Eye (tissue), 1 donor: ENCODE data around the gene SLC47A2.
A peak's percentile ranks its signal among the peaks of the same experiment; 100 is the strongest.
"Not testable (repeated sequence)": the region's sequence is repeated elsewhere in the genome, so short reads cannot be mapped to it uniquely, and the experiment has no call there.

ENCODE experiments used
- DNase-seq: peaks from one replicate; pipeline ENCODE4 v3.0.0-alpha.2; 2015

SLC47A2 gene

GRCh38 chr17:19716108-19717030 lies at the start of gene SLC47A2:
Gene SLC47A2, minus strand, starts transcription at chr17:19716584. Its CDS starts 29 bp downstream, at chr17:19716555.
- DNase-seq, result peak; percentile 55

- DNase-seq, result no peak
These were observed 49.6 kb upstream of the SLC47A2 start for GRCh38 chr17:19766016-19766415.

GRCh38 chr17:19763991-19764390 lies 47.6 kb upstream of the SLC47A2 start:
- not testable (repeated sequence) for DNase-seq

GRCh38 chr17:19763416-19763815 lies 47.0 kb upstream of the SLC47A2 start:
- DNase-seq, result no peak

- peak; percentile 90 for DNase-seq
These were observed 46.2 kb upstream of the SLC47A2 start for GRCh38 chr17:19762515-19762961.

- DNase-seq, result no peak
These were observed 44.4 kb upstream of the SLC47A2 start for GRCh38 chr17:19760746-19761145.

GRCh38 chr17:19759568-19760549 lies 43.5 kb upstream of the SLC47A2 start:
- no peak for DNase-seq

GRCh38 chr17:19757536-19758180 lies 41.3 kb upstream of the SLC47A2 start:
- no peak for DNase-seq

- no peak for DNase-seq
These were observed 40.2 kb upstream of the SLC47A2 start for GRCh38 chr17:19756546-19756945.

- DNase-seq, result no peak
These were observed 39.6 kb upstream of the SLC47A2 start for GRCh38 chr17:19755821-19756510.

- DNase-seq, result no peak
These were observed 39.0 kb upstream of the SLC47A2 start for GRCh38 chr17:19755392-19755791.

- DNase-seq, result no peak
These were observed 37.5 kb upstream of the SLC47A2 start for GRCh38 chr17:19753661-19754463.

GRCh38 chr17:19753051-19753509 lies 36.7 kb upstream of the SLC47A2 start:
- DNase-seq, result no peak

- DNase-seq, result no peak
These were observed 36.0 kb upstream of the SLC47A2 start for GRCh38 chr17:19752216-19753050.

- no peak for DNase-seq
These were observed 34.5 kb upstream of the SLC47A2 start for GRCh38 chr17:19750835-19751234.

- DNase-seq, result no peak
These were observed 33.7 kb upstream of the SLC47A2 start for GRCh38 chr17:19750020-19750572.

- DNase-seq, result peak; percentile 74
These were observed 32.4 kb upstream of the SLC47A2 start for GRCh38 chr17:19748807-19749193.

GRCh38 chr17:19747829-19748806 lies 31.7 kb upstream of the SLC47A2 start, which contains the start of gene ALDH3A1:
Gene ALDH3A1, minus strand, starts transcription at chr17:19748298. Its CDS starts 3,169 bp downstream, at chr17:19745129.
- DNase-seq, result peak; percentile 75
